Measurements from ENCODE around the gene SUSD3. TPM values are rescaled to one million over a fixed set of nuclear protein-coding genes. Genes with fewer than 3 reads are reported as not detected.

SUSD3 gene
- total and polyA plus RNA-seq, 7 experiments from 2014 or later, result 62.8 to 315 (median 78.8) TPM

GRCh38 chr9:93035821-93036351, 22.6 kb upstream of the SUSD3 start:
- H3K27me3 Mint-ChIP-seq, result no peaks in the 10 kb centered on the region
- peaks cover 20 to 76% (median 64%) of the 10 kb centered on the region in 7 donors for H3K4me1 Mint-ChIP-seq
- POLR2A ChIA-PET, result interaction anchor here (0.8 to 19.6 kb wide), 8 partner anchors 10 to 95 kb away, joined by 3 to 365 read pairs (median 3); partner anchors contain the start of gene SUSD3
- Histone ChIP-seq H3K27me3 (ENCODE audit: control insufficient read depth in 2 of 2, insufficient read depth in 2 of 2, low read length in 2 of 2) (no peaks in the 10 kb centered on the region), H3K36me3 (ENCODE audit: control insufficient read depth in 2 of 3, insufficient read depth in 3 of 3, low read length in 3 of 3) (peaks cover 16 to 67% (median 22%) of the 10 kb centered on the region in 3 experiments), H3K27ac (ENCODE audit: low read depth, low read length) (peak overlapping the region; percentile 37), H3K9me3 (ENCODE audit: control insufficient read depth in 2 of 3, low read length in 3 of 3) (no peaks in the 10 kb centered on the region), H3K4me1 (ENCODE audit: control insufficient read depth in 2 of 2, insufficient read depth in 2 of 2, low read length in 2 of 2) (peaks cover 0 to 44% of the 10 kb centered on the region in 2 donors), H3K4me3 (ENCODE audit: low read length) (no peak overlapping the region)
- intact Hi-C loops (cut with micrococcal nuclease), result loop anchor here in 1 of 2 donors (1.0 kb wide), 1 partner anchor 28 kb away; no protein-coding TSS in a partner anchor
- peak overlapping the region in 8 of 9 donors; percentile 59 to 94 (median 80) for H3K27ac Mint-ChIP-seq
- CTCF ChIA-PET, result interaction anchor here (0.6 to 1.5 kb wide), 3 partner anchors 10 to 31 kb away, joined by 3 to 9 read pairs (median 3); no protein-coding TSS in a partner anchor
- DNase-seq (no peak), ATAC-seq (no peak)
- H3K9me3 Mint-ChIP-seq, result peaks cover 0 to 6% (median 0%) of the 10 kb centered on the region in 11 donors
- peak overlapping the region in 1 of 10 donors; percentile 36 for H3K4me3 Mint-ChIP-seq
- peaks cover 4 to 32% (median 19%) of the 10 kb centered on the region in 5 donors for H3K36me3 Mint-ChIP-seq

- no peak for DNase-seq
- ChIA-PET CTCF (interaction anchor here (0.9 to 1.6 kb wide), 7 partner anchors 13 to 102 kb away, joined by 3 to 9 read pairs (median 3); no protein-coding TSS in a partner anchor), POLR2A (interaction anchor here (0.6 to 19.6 kb wide), 13 partner anchors 6 to 97 kb away, joined by 3 to 365 read pairs (median 4); partner anchors contain the start of genes NINJ1 and SUSD3)
- H3K4me1 Mint-ChIP-seq, result peaks cover 19 to 76% (median 64%) of the 10 kb centered on the region in 7 donors
- peaks cover 0 to 21% (median 10%) of the 10 kb centered on the region in 5 donors for H3K36me3 Mint-ChIP-seq
- Histone ChIP-seq H3K27ac (ENCODE audit: low read depth, low read length) (peak overlapping the region; percentile 46), H3K36me3 (ENCODE audit: control insufficient read depth in 2 of 3, insufficient read depth in 3 of 3, low read length in 3 of 3) (peaks cover 12 to 56% (median 16%) of the 10 kb centered on the region in 3 experiments), H3K9me3 (ENCODE audit: control insufficient read depth in 2 of 3, low read length in 3 of 3) (no peaks in the 10 kb centered on the region), H3K27me3 (ENCODE audit: control insufficient read depth in 2 of 2, insufficient read depth in 2 of 2, low read length in 2 of 2) (no peaks in the 10 kb centered on the region), H3K4me1 (ENCODE audit: control insufficient read depth in 2 of 2, insufficient read depth in 2 of 2, low read length in 2 of 2) (peaks cover 0 to 33% of the 10 kb centered on the region in 2 donors), H3K4me3 (ENCODE audit: low read length) (no peak overlapping the region)
- H3K9me3 Mint-ChIP-seq, result peaks cover 0 to 13% (median 0%) of the 10 kb centered on the region in 11 donors
- no peaks in the 10 kb centered on the region for H3K27me3 Mint-ChIP-seq
- no peak for ATAC-seq
- H3K4me3 Mint-ChIP-seq, result peak overlapping the region in 2 of 10 donors; percentile 13 to 39
- intact Hi-C loops (cut with micrococcal nuclease), result loop anchor here in 1 of 2 donors (1.0 kb wide), 1 partner anchor 27 kb away; no protein-coding TSS in a partner anchor
- H3K27ac Mint-ChIP-seq, result peak overlapping the region in 8 of 9 donors; percentile 72 to 94 (median 85)
Observed at GRCh38 chr9:93036887-93037475, 21.5 kb upstream of the SUSD3 start.

GRCh38 chr9:93037476-93037971, 21.0 kb upstream of the SUSD3 start:
- Histone ChIP-seq H3K4me3 (ENCODE audit: low read length) (no peak overlapping the region), H3K36me3 (ENCODE audit: control insufficient read depth in 2 of 3, insufficient read depth in 3 of 3, low read length in 3 of 3) (peaks cover 7 to 50% (median 16%) of the 10 kb centered on the region in 3 experiments), H3K9me3 (ENCODE audit: control insufficient read depth in 2 of 3, low read length in 3 of 3) (no peaks in the 10 kb centered on the region), H3K27ac (ENCODE audit: low read depth, low read length) (peak overlapping the region; percentile 59), H3K27me3 (ENCODE audit: control insufficient read depth in 2 of 2, insufficient read depth in 2 of 2, low read length in 2 of 2) (no peaks in the 10 kb centered on the region), H3K4me1 (ENCODE audit: control insufficient read depth in 2 of 2, insufficient read depth in 2 of 2, low read length in 2 of 2) (peaks cover 0 to 30% of the 10 kb centered on the region in 2 donors)
- ChIA-PET POLR2A (interaction anchor here (0.6 to 19.6 kb wide), 13 partner anchors 7 to 97 kb away, joined by 3 to 365 read pairs (median 4); partner anchors contain the start of genes NINJ1 and SUSD3), CTCF (interaction anchor here (0.9 to 1.6 kb wide), 6 partner anchors 12 to 101 kb away, joined by 3 to 5 read pairs (median 3); no protein-coding TSS in a partner anchor)
- Mint-ChIP-seq H3K9me3 (peaks cover 0 to 15% (median 0%) of the 10 kb centered on the region in 11 donors), H3K4me1 (peaks cover 22 to 75% (median 63%) of the 10 kb centered on the region in 7 donors), H3K36me3 (peaks cover 0 to 16% (median 5%) of the 10 kb centered on the region in 5 donors), H3K27ac (peak overlapping the region in 8 of 9 donors; percentile 85 to 95 (median 92)), H3K27me3 (no peaks in the 10 kb centered on the region), H3K4me3 (peak overlapping the region in 2 of 10 donors; percentile 33 to 63)
- DNase-seq, result no peak
- intact Hi-C loops (cut with micrococcal nuclease), result no loop called here
- peak; percentile 52 for ATAC-seq

GRCh38 chr9:93038918-93039317, 19.6 kb upstream of the SUSD3 start:
- H3K4me3 Mint-ChIP-seq, result peak overlapping the region in 5 of 10 donors; percentile 25 to 63 (median 36)
- ChIA-PET POLR2A (interaction anchor here (0.9 to 6.8 kb wide), 10 partner anchors 8 to 27 kb away, joined by 3 to 94 read pairs (median 17); no protein-coding TSS in a partner anchor), CTCF (interaction anchor here (0.6 to 1.5 kb wide), 4 partner anchors 9 to 531 kb away, joined by 3 to 7 read pairs (median 4); no protein-coding TSS in a partner anchor)
- H3K27ac ChIP-seq (ENCODE audit: low read depth, low read length), result peak overlapping the region; percentile 59
- peaks cover 3 to 36% (median 12%) of the 10 kb centered on the region in 3 experiments for H3K36me3 ChIP-seq (ENCODE audit: control insufficient read depth in 2 of 3, insufficient read depth in 3 of 3, low read length in 3 of 3)
- ATAC-seq (no peak), DNase-seq (no peak)
- peaks cover 0 to 33% of the 10 kb centered on the region in 2 donors for H3K4me1 ChIP-seq (ENCODE audit: control insufficient read depth in 2 of 2, insufficient read depth in 2 of 2, low read length in 2 of 2)
- intact Hi-C loops (cut with micrococcal nuclease), result no loop called here
- peaks cover 33 to 79% (median 67%) of the 10 kb centered on the region in 7 donors for H3K4me1 Mint-ChIP-seq
- no peak overlapping the region for H3K4me3 ChIP-seq (ENCODE audit: low read length)
- peaks cover 0 to 8% (median 3%) of the 10 kb centered on the region in 5 donors for H3K36me3 Mint-ChIP-seq
- H3K27me3 Mint-ChIP-seq, result no peaks in the 10 kb centered on the region
- no peaks in the 10 kb centered on the region for H3K9me3 ChIP-seq (ENCODE audit: control insufficient read depth in 2 of 3, low read length in 3 of 3)
- H3K27ac Mint-ChIP-seq, result peak overlapping the region; percentile 44 to 95 (median 92)
- no peaks in the 10 kb centered on the region for H3K27me3 ChIP-seq (ENCODE audit: control insufficient read depth in 2 of 2, insufficient read depth in 2 of 2, low read length in 2 of 2)
- peaks cover 0 to 14% (median 0%) of the 10 kb centered on the region in 11 donors for H3K9me3 Mint-ChIP-seq

GRCh38 chr9:93039456-93039855, 19.0 kb upstream of the SUSD3 start:
- ATAC-seq (no peak), DNase-seq (no peak)
- intact Hi-C loops (cut with micrococcal nuclease), result no loop called here
- peak overlapping the region; percentile 44 to 95 (median 92) for H3K27ac Mint-ChIP-seq
- H3K27ac ChIP-seq (ENCODE audit: low read depth, low read length), result peak overlapping the region; percentile 59
- peaks cover 34 to 80% (median 69%) of the 10 kb centered on the region in 7 donors for H3K4me1 Mint-ChIP-seq
- peak overlapping the region in 4 of 10 donors; percentile 25 to 63 (median 46) for H3K4me3 Mint-ChIP-seq
- peaks cover 0 to 8% (median 4%) of the 10 kb centered on the region in 5 donors for H3K36me3 Mint-ChIP-seq
- H3K9me3 ChIP-seq (ENCODE audit: control insufficient read depth in 2 of 3, low read length in 3 of 3), result no peaks in the 10 kb centered on the region
- H3K36me3 ChIP-seq (ENCODE audit: control insufficient read depth in 2 of 3, insufficient read depth in 3 of 3, low read length in 3 of 3), result peaks cover 0 to 31% (median 7%) of the 10 kb centered on the region in 3 experiments
- H3K4me3 ChIP-seq (ENCODE audit: low read length), result no peak overlapping the region
- H3K27me3 ChIP-seq (ENCODE audit: control insufficient read depth in 2 of 2, insufficient read depth in 2 of 2, low read length in 2 of 2), result no peaks in the 10 kb centered on the region
- no peaks in the 10 kb centered on the region for H3K27me3 Mint-ChIP-seq
- H3K9me3 Mint-ChIP-seq, result peaks cover 0 to 14% (median 0%) of the 10 kb centered on the region in 11 donors
- H3K4me1 ChIP-seq (ENCODE audit: control insufficient read depth in 2 of 2, insufficient read depth in 2 of 2, low read length in 2 of 2), result peaks cover 0 to 36% of the 10 kb centered on the region in 2 donors
- ChIA-PET POLR2A (interaction anchor here (0.9 to 6.8 kb wide), 8 partner anchors 9 to 26 kb away, joined by 3 to 94 read pairs (median 22); no protein-coding TSS in a partner anchor), CTCF (interaction anchor here (0.6 to 3.0 kb wide), 5 partner anchors 9 to 530 kb away, joined by 3 to 11 read pairs (median 4); no protein-coding TSS in a partner anchor)

Data from naive thymus-derived CD4-positive, alpha-beta T cell (primary cell).